T47D (cell line): Measurements from ENCODE around the gene KHNYN.
"Not testable (repeated sequence)": the region's sequence is repeated elsewhere in the genome, so short reads cannot be mapped to it uniquely, and the experiment has no call there.

Source experiments
- DNase-seq, 2 experiments: peaks; one replicate each; pipeline versions ENCODE4 v3.0.0 to v3.0.0-alpha.2; 2011 to 2012; ENCODE audit warnings: low read depth in 1 of 2, low spot score in 1 of 2
- JUND ChIP-seq: IDR thresholded peaks from 2 replicates; pipeline ENCODE4 v1.6.1; 2012; ENCODE audit warnings: low read depth
- in situ Hi-C: cut with HindIII; loops from 2 replicates; pipeline ENCODE4 v1.10.0; 2016; ENCODE audit warnings: low sequenced_read_pairs, low pct_unique_long_range_greater_than_20kb

The KHNYN gene

DNA sequence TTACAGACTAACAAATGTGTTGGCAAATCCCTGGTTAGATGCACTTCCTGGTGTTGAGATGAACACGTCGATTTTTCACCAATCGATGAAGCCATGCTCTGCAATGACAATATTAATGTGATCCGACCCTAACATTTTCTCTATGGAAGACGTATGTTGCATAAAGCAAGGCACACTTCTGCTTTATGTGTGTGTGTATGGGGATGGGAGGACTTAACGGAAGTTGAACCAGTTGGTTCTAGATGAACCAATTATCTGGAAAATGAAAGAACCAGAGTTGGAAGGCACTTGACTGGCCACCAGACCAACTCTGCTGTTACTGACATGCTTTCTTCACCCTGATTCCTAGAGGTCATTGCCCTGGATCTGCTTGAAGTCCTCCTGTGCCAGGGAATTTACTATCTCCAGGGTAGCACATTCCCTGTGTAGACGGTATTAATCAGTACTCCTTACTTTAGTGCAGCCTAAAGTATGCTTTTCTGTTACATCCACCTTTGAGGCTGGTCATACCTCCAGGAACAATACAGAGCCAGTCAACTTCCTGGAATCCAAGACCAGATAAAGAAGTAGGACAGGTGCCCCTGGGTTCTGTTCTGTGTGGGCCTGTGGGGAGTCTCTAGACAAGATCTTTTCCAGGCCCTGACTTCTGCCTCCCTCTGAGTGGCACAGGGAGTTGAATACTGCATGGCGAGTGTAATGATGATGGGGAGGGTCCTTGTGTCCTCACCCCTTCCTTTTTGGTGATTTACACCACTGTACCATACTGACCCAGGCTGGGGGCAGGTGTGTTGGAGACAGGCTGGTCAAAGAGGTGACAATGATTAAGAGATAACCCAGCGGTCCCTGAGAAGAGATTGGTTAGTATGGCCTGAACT is 8.7 kb downstream of the KHNYN start:
- no peak for DNase-seq
- no peak for TF ChIP-seq JUND
- in situ Hi-C loops: no loop called here

DNA sequence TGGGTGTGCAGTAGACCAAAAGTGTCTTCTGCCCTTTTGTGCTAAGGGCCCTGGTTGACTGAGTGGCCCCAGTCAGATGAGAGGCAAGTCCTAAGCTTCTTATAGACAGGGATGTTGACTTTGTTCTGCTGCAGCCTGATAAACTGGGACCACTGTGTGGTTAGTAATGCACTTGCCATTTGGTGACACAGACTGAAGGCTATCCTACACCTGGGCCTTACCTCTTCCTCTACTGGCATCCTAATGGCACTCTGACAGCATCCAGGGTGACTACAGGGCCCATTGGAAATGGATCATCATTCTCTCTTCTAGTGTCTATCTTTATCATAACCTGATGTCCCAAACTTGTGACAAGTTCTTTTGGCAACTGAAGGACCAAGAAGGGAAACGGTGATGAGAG is 9.5 kb downstream of the KHNYN start:
- TF ChIP-seq JUND: no peak
- no peak for DNase-seq
- in situ Hi-C loops: no loop called here

DNA sequence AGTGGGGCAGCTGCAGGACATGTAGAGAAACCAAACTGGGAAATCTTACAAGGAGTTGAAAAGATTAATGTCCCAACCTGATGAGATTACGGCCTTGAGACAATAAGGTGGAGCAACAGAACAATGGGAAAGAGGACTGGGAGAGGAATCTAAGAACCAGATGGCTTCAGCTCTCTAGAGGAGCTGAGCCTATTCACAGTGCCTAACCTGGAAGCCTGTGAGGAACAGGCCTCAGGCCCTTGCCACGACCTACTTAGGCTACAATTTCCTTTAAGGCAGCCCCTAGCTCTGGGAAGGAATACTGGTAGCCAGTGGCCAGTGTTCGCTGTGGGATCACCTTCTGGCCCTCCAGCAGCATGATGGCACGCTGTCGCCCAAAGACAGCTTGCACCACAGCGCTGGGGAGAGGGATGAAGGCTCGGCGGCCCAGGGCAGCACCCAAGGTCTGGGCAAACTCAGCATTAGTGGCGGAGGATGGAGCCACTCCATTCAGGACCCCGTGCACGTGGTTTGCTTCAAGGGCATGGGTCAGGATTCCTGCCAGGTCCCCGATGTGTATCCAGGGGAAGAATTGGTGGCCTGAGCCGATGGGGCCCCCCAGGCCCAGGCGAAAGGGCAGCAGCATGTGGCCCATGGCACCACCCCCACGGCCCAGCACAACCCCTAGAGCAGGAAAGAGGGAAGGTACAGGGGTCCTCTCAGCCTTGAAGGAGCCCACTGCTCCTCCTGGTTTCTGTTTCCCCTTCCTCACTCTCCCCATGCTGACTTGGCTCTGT is 10.3 kb downstream of the KHNYN start:
- TF ChIP-seq JUND: no peak
- DNase-seq: no peak
- in situ Hi-C loops: no loop called here

DNA sequence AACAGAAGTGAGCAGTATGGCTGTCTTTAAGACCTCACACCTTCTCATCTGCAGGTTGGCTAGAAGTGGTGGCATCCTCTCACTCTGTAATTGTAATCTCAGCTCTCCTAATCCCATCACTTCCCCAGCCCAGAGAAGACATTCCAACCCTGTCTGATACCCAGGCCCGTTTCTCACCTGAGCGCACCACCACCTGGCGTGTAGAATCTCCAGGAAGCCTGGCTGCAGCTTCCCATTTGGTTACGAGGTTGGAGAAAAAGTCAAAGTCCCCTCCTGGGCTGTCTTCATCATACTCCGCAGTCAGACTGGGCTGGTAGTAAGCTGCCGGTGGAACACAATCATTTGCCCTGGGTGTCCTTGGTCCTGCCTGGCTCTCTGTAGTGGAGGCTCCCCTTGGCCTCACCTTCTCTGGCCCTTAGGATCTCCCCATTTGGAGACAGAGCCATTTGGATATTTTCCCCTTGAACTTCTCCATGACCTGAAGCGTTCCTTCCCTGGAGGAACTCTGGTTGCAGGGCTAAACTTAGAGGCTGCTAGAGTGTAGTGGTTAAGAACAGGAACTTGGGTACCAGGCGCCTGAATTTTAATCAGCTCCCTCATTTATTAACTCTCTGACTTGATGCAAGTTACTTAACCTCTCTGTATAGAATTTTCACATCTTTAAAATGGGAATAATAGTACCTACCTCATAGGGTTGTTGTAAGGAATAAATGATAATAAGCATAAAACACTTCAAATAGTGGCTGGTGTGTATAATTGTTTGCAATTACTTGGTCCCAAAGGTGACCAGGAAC is 11.0 kb downstream of the KHNYN start:
- DNase-seq: no peak
- TF ChIP-seq JUND: no peak
- in situ Hi-C loops: no loop called here

DNA sequence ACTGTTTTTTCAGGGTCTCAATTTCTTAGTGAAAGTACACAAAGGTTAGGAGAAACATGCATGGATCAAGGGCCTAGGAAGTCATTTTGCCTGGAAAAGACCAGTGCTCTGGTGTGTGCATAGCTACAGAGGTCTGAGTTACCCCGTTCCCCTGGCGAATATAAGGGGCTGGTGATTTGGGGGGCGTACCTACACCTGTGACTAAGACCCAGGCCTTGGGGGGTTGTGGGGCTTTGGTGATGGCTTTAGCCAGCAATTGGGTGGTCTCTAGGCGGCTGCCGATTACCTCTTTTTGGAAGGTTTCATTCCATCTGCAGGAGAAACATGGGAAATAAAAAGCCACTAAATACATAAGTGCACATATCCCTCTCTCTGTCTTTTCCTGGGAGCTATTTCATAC is 11.7 kb downstream of the KHNYN start:
- in situ Hi-C loops: no loop called here
- no peak for DNase-seq
- TF ChIP-seq JUND: no peak

DNA sequence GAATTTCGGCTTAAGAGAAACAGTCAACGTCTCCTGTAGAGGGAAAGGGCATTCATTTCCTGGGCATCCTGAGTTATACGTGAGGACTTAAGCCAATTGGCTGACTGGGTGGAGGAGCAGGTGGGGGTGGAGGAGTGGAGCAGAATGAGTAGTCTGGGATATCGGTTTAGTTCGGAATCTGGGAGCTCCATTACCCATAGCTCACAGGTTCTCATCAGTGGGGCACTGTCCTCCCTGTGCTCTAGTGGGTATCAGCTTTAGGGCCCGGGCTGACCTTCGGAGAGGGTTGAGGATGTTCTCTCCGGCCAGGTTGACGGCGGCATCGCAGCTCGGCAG is 12.1 kb downstream of the KHNYN start:
- in situ Hi-C loops: no loop called here
- no peak for TF ChIP-seq JUND
- peak in 1 of 2 experiments; percentile 38 for DNase-seq

DNA sequence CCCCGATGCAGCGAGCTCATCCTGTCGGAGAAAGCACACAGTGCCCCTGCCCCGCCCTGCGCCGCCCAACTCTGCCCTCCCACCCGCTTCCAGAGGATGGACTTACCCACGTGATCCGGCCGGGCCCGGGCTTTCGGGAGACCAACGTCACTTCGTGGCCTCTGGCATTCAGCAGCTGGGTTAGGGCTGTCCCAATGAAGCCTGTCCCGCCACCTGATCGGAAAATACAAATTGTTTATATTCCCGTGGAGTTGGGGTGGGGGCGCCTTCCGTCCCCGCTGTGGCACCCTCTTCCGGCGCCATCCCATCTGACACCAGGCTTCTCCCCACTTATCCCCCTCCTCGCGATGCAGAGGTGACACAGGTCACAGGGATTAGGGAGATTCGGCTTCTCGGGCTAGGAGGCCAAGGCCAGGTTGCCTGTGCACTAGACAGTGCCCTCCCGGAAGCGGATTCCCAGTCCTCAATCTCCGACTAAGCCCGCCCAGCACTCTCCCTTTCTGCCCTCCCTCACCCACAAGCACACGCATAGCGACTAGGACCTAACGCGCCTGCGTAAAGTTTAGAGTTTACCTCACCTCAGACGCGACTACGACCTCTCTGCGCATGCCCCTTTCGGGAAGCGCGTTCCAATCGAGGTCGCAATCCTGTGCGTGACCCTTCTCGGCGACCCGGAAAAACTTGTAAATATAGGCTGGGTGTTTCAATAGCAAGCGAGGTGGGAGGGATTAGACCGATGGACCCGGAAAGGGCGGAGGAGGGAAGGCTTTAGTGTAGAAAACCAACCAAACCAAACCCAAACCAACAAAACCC is 12.7 kb downstream of the KHNYN start, which contains the start of gene SDR39U1:
TSS of gene SDR39U1 (minus strand) at position 537 of the 813 bp plus-strand sequence. CDS start at position 530, 7 bp downstream.
- TF ChIP-seq JUND: no peak
- in situ Hi-C loops: no loop called here
- peak; percentile 81 to 98 for DNase-seq

DNA sequence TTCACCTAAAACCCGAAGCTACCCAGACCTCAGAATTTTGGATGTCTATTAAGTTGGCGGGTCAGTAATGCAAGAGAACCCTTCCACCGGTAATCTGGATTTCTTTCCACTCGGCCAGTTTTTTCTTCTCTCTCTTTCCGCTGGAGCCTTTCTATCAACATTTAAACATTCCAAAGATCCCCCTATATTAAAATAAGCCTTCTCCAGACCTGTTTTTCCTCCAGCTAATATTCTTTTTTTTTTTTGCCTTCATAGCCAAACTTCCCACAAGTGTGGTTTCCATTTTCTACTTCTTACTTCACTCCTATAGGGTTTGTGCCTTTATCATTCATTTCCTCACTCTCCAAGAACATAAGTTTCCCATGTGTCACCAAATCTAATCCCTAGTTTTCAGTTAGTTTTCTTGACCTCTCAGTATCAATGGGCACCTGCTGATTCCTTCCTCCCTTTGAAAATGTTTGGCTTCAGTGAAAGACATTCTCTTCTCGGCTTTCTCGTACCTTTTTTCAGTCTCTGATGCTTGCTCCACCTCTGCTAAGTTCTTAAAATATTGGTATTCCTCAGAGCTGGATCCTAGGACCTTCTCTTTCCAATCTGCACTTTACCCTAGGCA is 13.4 kb downstream of the KHNYN start:
- in situ Hi-C loops: no loop called here
- DNase-seq: no peak
- no peak for TF ChIP-seq JUND

DNA sequence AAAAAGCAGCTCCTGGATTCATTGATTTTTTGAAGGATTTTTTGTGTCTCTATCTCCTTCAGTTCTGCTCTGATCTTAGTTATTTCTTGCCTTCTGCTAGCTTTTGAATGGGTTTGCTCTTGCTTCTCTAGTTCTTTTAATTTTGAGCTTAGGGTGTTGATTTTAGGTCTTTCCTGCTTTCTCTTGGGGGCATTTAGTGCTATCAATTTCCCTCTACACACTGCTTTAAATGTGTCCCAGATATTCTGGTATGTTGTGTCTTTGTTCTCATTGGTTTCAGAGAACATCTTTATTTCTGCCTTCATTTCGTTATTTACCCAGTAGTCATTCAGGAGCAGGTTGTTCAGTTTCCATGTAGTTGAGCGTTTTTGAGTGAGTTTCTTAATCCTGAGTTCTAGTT is 21.1 kb downstream of the KHNYN start:
- in situ Hi-C loops: not testable (repeated sequence)

DNA sequence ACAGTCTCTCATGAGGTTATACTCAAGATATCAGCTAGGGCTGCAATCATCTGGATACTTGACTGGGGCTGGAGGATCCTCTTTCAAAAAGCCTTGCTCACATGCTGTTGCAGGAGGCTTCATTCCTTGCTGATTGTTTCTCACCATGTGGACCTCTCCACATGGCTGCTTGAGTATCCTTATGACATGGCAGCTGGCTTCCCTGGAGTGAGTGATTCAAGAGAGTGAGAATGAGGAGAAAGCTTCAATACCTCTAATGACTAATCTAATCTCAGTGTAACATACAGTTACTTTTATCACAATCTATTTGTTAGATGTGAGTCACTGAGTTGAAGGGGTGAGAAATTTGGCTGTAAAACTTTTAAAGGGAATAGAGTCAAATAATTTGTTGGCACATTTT is 27.2 kb downstream of the KHNYN start:
- no peak for TF ChIP-seq JUND
- DNase-seq: no peak
- in situ Hi-C loops: no loop called here

More for the DNA sequence above, 21.1 kb downstream of the KHNYN start:
- DNase-seq: not testable (repeated sequence)

DNA sequence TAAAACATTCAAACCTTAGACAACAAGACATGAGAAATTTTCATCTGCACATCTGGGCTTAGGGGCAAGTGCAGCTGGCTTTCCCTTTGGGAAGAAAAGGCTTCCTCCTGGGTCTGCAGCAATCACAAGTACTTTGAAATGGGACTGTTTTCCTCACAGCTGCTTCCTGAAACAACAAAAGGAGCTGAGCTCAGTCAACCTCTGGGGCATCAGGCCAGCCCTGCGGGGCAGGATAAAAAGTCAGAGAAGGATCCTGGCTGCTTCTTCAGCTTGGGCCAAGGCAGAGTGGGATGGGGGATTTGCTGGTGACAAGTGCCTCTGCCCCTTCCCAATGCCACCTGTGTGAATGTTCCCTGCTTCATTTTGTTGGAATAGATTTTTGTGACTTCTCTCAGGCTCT is 29.0 kb downstream of the KHNYN start:
- TF ChIP-seq JUND: no peak
- in situ Hi-C loops: no loop called here

More for the DNA sequence above, 29.0 kb downstream of the KHNYN start:
- DNase-seq: no peak
